DND-41 (cell line): ENCODE results near the gene MTMR4.

Source experiments
- ATAC-seq: fragments of 200-7000 bp; cut with Tn5 transposase; 3 replicates; pipeline ENCODE4 v1.9.1; 2021; ENCODE audit warnings: low read depth; ENCODE audit not compliant: insufficient read depth
- DNase-seq: peaks from one replicate; pipeline ENCODE4 v3.0.0-alpha.2; 2020
- H2AFZ ChIP-seq: 2 replicates; pipeline ENCODE4 v1.6.0; 2012; ENCODE audit warnings: low read depth, low read length
- H3K27ac ChIP-seq: 2 replicates; pipeline ENCODE4 v1.5.1; 2012; ENCODE audit warnings: low read length, inconsistent platforms
- H3K27me3 ChIP-seq: fragments of 200-600 bp; sonication (generic); 2 replicates; pipeline ENCODE4 v1.6.0; 2012; ENCODE audit warnings: low read length, mild to moderate bottlenecking, inconsistent platforms; ENCODE audit not compliant: insufficient read depth, poor library complexity
- H3K36me3 ChIP-seq: 2 replicates; pipeline ENCODE4 v1.5.1; 2012; ENCODE audit warnings: low read length, inconsistent platforms; ENCODE audit not compliant: insufficient read depth
- H3K4me1 ChIP-seq: 2 replicates; pipeline ENCODE4 v1.5.1; 2012; ENCODE audit warnings: mild to moderate bottlenecking, low read length; ENCODE audit not compliant: insufficient read depth
- H3K4me2 ChIP-seq: 2 replicates; pipeline ENCODE4 v1.6.0; 2012; ENCODE audit warnings: mild to moderate bottlenecking, moderate library complexity, low read length, inconsistent platforms; ENCODE audit not compliant: insufficient read depth
- H3K4me3 ChIP-seq, 2 experiments: fragments of 200-600 bp in 1 of 2; shearing (Covaris generic) in 1 of 2; 2 replicates each; pipeline ENCODE4 v1.5.1; 2012 to 2016; ENCODE audit warnings: inconsistent platforms in 2 of 2, low read length in 2 of 2, mild to moderate bottlenecking in 2 of 2, low read depth in 1 of 2, moderate library complexity in 1 of 2
- H3K79me2 ChIP-seq: 2 replicates; pipeline ENCODE4 v1.6.0; 2012; ENCODE audit warnings: low read length, inconsistent platforms; ENCODE audit not compliant: insufficient read depth
- H3K9ac ChIP-seq: 2 replicates; pipeline ENCODE4 v1.6.0; 2012; ENCODE audit warnings: low read depth, mild to moderate bottlenecking, inconsistent platforms, low read length, moderate library complexity
- H3K9me3 ChIP-seq: 2 replicates; pipeline ENCODE4 v1.5.1; 2012; ENCODE audit warnings: low read length, moderate library complexity, mild to moderate bottlenecking, inconsistent platforms; ENCODE audit not compliant: insufficient read depth, severe bottlenecking
- H4K20me1 ChIP-seq: 2 replicates; pipeline ENCODE4 v1.6.0; 2012; ENCODE audit warnings: low read length; ENCODE audit not compliant: insufficient read depth
- EZH2 ChIP-seq: IDR thresholded peaks from 3 replicates; pipeline ENCODE4 v1.6.1; 2012; ENCODE audit warnings: borderline replicate concordance, low read depth, mild to moderate bottlenecking, moderate library complexity, low read length, inconsistent platforms; ENCODE audit not compliant: severe bottlenecking
- TF ChIP-seq, protein P1 (sequence below): IDR thresholded peaks from 2 replicates; pipeline ENCODE4 v1.5.1; 2012; ENCODE audit warnings: borderline replicate concordance, low read length, moderate library complexity, mild to moderate bottlenecking; ENCODE audit not compliant: poor library complexity, severe bottlenecking; ENCODE audit errors: extremely low read depth

Gene MTMR4

DNA sequence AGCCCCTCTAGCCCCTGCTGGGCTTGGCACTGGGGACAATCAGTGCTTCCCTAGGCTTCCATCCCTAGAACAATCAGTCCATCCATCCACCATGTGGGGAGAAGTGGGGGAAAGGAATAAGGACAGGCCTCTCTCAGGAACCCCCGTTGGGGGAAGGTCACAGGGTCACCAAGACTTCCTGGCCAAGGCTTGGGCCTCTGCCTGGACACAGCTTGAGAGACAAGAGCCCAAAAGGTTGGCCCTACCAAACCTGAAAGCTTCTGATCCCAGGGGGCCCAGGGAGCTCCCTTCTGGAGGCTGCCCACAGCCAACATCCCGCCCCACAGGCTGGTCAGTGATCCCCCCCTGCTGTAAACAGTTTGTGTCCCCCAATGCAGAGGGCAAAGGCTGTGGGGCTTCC, 16.2 kb upstream of the MTMR4 start:
- Histone ChIP-seq H3K79me2 (no peaks in the 10 kb centered on the region), H3K9me3 (no peaks in the 10 kb centered on the region), H3K4me2 (no peak overlapping the region), H4K20me1 (peaks cover 11% of the 10 kb centered on the region; the same call in 1 of the 2 replicates), H3K4me1 (peaks cover 2% of the 10 kb centered on the region; the same call in 1 of the 2 replicates), H2AFZ (no peak overlapping the region), H3K9ac (no peak overlapping the region), H3K27ac (no peak overlapping the region), H3K27me3 (peaks cover 70% of the 10 kb centered on the region), H3K4me3 (no peak overlapping the region), H3K36me3 (no peaks in the 10 kb centered on the region)
- no peak for ATAC-seq
- no peak for DNase-seq
- no peak for TF ChIP-seq EZH2
- TF ChIP-seq, protein P1, sequence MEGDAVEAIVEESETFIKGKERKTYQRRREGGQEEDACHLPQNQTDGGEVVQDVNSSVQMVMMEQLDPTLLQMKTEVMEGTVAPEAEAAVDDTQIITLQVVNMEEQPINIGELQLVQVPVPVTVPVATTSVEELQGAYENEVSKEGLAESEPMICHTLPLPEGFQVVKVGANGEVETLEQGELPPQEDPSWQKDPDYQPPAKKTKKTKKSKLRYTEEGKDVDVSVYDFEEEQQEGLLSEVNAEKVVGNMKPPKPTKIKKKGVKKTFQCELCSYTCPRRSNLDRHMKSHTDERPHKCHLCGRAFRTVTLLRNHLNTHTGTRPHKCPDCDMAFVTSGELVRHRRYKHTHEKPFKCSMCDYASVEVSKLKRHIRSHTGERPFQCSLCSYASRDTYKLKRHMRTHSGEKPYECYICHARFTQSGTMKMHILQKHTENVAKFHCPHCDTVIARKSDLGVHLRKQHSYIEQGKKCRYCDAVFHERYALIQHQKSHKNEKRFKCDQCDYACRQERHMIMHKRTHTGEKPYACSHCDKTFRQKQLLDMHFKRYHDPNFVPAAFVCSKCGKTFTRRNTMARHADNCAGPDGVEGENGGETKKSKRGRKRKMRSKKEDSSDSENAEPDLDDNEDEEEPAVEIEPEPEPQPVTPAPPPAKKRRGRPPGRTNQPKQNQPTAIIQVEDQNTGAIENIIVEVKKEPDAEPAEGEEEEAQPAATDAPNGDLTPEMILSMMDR = no peak

DNA sequence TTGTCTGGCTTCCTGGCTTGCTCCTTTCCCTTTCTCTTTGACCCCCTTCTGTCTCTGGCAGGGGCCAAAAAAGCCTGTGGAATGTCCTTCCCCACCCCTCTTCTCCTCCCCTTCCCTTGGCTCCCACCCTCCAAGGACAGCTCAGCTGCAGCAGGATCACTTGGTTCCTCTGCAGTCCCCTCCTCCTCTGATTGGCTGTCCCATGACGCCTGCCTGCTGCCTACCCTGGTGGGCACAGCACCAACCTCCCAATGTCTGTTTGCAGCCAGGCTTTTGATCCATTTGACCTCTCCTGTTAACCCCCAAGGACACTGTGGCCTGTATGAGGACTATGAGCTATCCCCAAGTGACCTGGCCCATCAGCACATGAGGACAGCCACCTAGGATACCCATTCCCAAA, 14.8 kb upstream of the MTMR4 start:
- no peaks in the 10 kb centered on the region for H3K36me3 ChIP-seq
- H3K9me3 ChIP-seq = no peaks in the 10 kb centered on the region
- ATAC-seq (no peak), DNase-seq (no peak)
- peaks cover 2% of the 10 kb centered on the region; the same call in 1 of the 2 replicates for H3K4me1 ChIP-seq
- H3K79me2 ChIP-seq = no peaks in the 10 kb centered on the region
- peaks cover 7% of the 10 kb centered on the region; the same call in 1 of the 2 replicates for H4K20me1 ChIP-seq
- H3K9ac ChIP-seq = no peak overlapping the region
- H3K4me2 ChIP-seq = no peak overlapping the region
- no peak overlapping the region for H3K4me3 ChIP-seq
- H2AFZ ChIP-seq = no peak overlapping the region
- H3K27me3 ChIP-seq = peaks cover 57% of the 10 kb centered on the region
- TF ChIP-seq, protein P1 = no peak
- no peak for TF ChIP-seq EZH2
- H3K27ac ChIP-seq = no peak overlapping the region

DNA sequence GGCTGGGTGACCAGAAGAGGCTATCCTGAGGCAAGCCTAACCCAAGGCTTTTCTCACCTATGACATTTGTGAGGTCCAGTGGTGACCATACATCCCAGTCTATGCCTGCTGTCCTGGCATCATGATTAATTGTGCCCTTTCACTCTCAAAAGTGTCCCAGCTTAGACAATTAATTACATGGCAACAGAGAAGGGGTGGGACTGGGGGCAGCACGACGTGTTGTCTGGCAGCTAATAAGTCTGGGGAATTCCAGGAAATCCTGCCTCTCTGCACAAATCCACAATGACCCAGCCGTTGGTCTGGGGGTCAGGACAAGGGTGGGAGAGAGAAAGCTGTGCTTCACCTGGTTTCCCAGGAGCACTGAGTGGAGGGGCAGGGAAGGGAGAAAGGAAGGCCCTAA, 14.0 kb upstream of the MTMR4 start:
- H3K27me3 ChIP-seq = peaks cover 51% of the 10 kb centered on the region
- peaks cover 2% of the 10 kb centered on the region; the same call in 1 of the 2 replicates for H3K4me1 ChIP-seq
- H3K9me3 ChIP-seq = no peaks in the 10 kb centered on the region
- no peak overlapping the region for H2AFZ ChIP-seq
- H3K4me2 ChIP-seq = no peak overlapping the region
- H3K79me2 ChIP-seq = no peaks in the 10 kb centered on the region
- ATAC-seq (no peak), DNase-seq (no peak)
- H3K4me3 ChIP-seq = no peak overlapping the region
- H3K36me3 ChIP-seq = no peaks in the 10 kb centered on the region
- TF ChIP-seq, protein P1 = no peak
- H3K27ac ChIP-seq = no peak overlapping the region
- H3K9ac ChIP-seq = no peak overlapping the region
- H4K20me1 ChIP-seq = peaks cover 7% of the 10 kb centered on the region; the same call in 1 of the 2 replicates

DNA sequence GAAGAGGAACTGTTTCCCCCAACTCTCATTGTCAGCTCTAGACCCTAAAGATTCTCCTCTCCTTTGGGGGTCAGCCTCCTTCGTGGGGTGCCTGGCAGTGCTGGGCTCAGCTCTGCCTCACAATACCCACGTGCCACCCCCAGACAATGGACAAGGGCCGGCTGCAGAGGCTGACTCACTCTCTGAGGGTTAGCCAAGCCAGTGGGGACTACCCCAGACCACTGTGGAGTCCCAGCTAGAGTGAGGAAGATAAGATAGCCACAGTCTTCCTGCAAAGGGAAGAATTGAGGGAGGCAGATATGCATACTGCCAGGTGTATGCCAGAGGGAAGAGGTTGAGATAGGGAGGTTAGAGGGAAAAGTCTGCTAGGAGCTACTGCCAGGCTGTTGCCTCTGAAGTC, 13.5 kb upstream of the MTMR4 start:
- no peak overlapping the region for H3K4me2 ChIP-seq
- TF ChIP-seq, protein P1 = no peak
- TF ChIP-seq EZH2 = no peak
- peaks cover 47% of the 10 kb centered on the region for H3K27me3 ChIP-seq
- no peak overlapping the region for H3K9ac ChIP-seq
- no peaks in the 10 kb centered on the region for H3K79me2 ChIP-seq
- H2AFZ ChIP-seq = no peak overlapping the region
- H3K9me3 ChIP-seq = no peaks in the 10 kb centered on the region
- H3K27ac ChIP-seq = no peak overlapping the region
- peaks cover 7% of the 10 kb centered on the region; the same call in 1 of the 2 replicates for H4K20me1 ChIP-seq
- ATAC-seq (no peak), DNase-seq (no peak)
- H3K4me1 ChIP-seq = peaks cover 2% of the 10 kb centered on the region; the same call in 1 of the 2 replicates
- no peak overlapping the region for H3K4me3 ChIP-seq
- H3K36me3 ChIP-seq = no peaks in the 10 kb centered on the region
